Osteocyte (in vitro differentiated cells): ENCODE measurements around the gene ZSWIM3. TPM values are rescaled to one million over a fixed set of nuclear protein-coding genes. Genes with fewer than 3 reads are reported as not detected.

ENCODE experiments used
- DNase-seq: peaks from one replicate; pipeline ENCODE4 v3.0.0; 2021; ENCODE audit warnings: mixed read lengths; ENCODE audit not compliant: unreplicated experiment; ENCODE audit errors: extremely low spot score
- H3K27ac Mint-ChIP-seq: one replicate; pipeline ENCODE4 v1.8.0; 2021; ENCODE audit warnings: mild to moderate bottlenecking, mixed read lengths; ENCODE audit not compliant: unreplicated experiment
- H3K27me3 Mint-ChIP-seq: one replicate; pipeline ENCODE4 v1.8.0; 2021; ENCODE audit warnings: mixed read lengths; ENCODE audit not compliant: unreplicated experiment
- H3K36me3 Mint-ChIP-seq: one replicate; pipeline ENCODE4 v1.8.0; 2021; ENCODE audit warnings: mixed read lengths; ENCODE audit not compliant: unreplicated experiment
- H3K4me1 Mint-ChIP-seq: one replicate; pipeline ENCODE4 v1.8.0; 2021; ENCODE audit warnings: mixed read lengths; ENCODE audit not compliant: unreplicated experiment
- H3K4me3 Mint-ChIP-seq: one replicate; pipeline ENCODE4 v1.8.0; 2021; ENCODE audit warnings: mild to moderate bottlenecking, moderate library complexity, mixed read lengths; ENCODE audit not compliant: unreplicated experiment
- H3K9me3 Mint-ChIP-seq: one replicate; pipeline ENCODE4 v1.8.0; 2021; ENCODE audit warnings: mixed read lengths; ENCODE audit not compliant: unreplicated experiment
- CTCF ChIP-seq: fragments of 200-600 bp; sonication (generic); IDR thresholded peaks from 2 replicates; pipeline ENCODE4 v1.5.0; 2021; ENCODE audit warnings: antibody characterized with exemption, mild to moderate bottlenecking, moderate library complexity
- total RNA-seq: library from RNA; stranded (reverse); gene quantifications from 2 replicates; pipeline ENCODE4 v1.2.1, GENCODE V29; 2021

The ZSWIM3 gene
- total RNA-seq, 1 donor from 2014 or later: 3.9 TPM

GRCh38 chr20:45886590-45887345, 29.4 kb downstream of the ZSWIM3 start:
- no peak overlapping the region for H3K27ac Mint-ChIP-seq

GRCh38 chr20:45887346-45887715, 29.9 kb downstream of the ZSWIM3 start, which contains the start of gene SPATA25:
Gene SPATA25, minus strand, starts transcription at chr20:45887622. Its CDS starts 32 bp downstream, at chr20:45887590.
- no peak within 1 kb of the TSS for H3K27ac Mint-ChIP-seq
- DNase-seq: no peak
- H3K36me3 Mint-ChIP-seq: peaks cover 10% of the 10 kb centered on the region
- TF ChIP-seq CTCF: no peak
- H3K27me3 Mint-ChIP-seq: no peaks in the 10 kb centered on the region
- H3K4me3 Mint-ChIP-seq: no peak within 1 kb of the TSS
- H3K4me1 Mint-ChIP-seq: peaks cover 24% of the 10 kb centered on the region
- no peaks in the 10 kb centered on the region for H3K9me3 Mint-ChIP-seq

More at GRCh38 chr20:45886590-45887345, 29.4 kb downstream of the ZSWIM3 start:
- H3K4me1 Mint-ChIP-seq: peaks cover 24% of the 10 kb centered on the region
- no peaks in the 10 kb centered on the region for H3K9me3 Mint-ChIP-seq
- peaks cover 12% of the 10 kb centered on the region for H3K36me3 Mint-ChIP-seq
- no peak overlapping the region for H3K4me3 Mint-ChIP-seq
- no peak for DNase-seq
- no peaks in the 10 kb centered on the region for H3K27me3 Mint-ChIP-seq
- TF ChIP-seq CTCF: no peak

GRCh38 chr20:45888681-45889080, 31.3 kb downstream of the ZSWIM3 start:
- H3K27me3 Mint-ChIP-seq: no peaks in the 10 kb centered on the region
- DNase-seq: no peak
- H3K4me3 Mint-ChIP-seq: no peak overlapping the region
- TF ChIP-seq CTCF: no peak
- H3K36me3 Mint-ChIP-seq: peaks cover 2% of the 10 kb centered on the region
- H3K4me1 Mint-ChIP-seq: peaks cover 28% of the 10 kb centered on the region
- no peak overlapping the region for H3K27ac Mint-ChIP-seq
- no peaks in the 10 kb centered on the region for H3K9me3 Mint-ChIP-seq

GRCh38 chr20:45890077-45890984, 32.9 kb downstream of the ZSWIM3 start:
- Mint-ChIP-seq H3K36me3 (peaks cover 8% of the 10 kb centered on the region), H3K4me1 (peaks cover 22% of the 10 kb centered on the region), H3K27me3 (no peaks in the 10 kb centered on the region), H3K27ac (peak overlapping the region; percentile 93), H3K4me3 (peak overlapping the region; percentile 88), H3K9me3 (no peaks in the 10 kb centered on the region)
- peak; percentile 94 for DNase-seq
- TF ChIP-seq CTCF: peak; percentile 84
